ENCODE measurements around the gene DTHD1.
A peak's percentile ranks its signal among the peaks of the same experiment; 100 is the strongest.

The DTHD1 gene

DNA sequence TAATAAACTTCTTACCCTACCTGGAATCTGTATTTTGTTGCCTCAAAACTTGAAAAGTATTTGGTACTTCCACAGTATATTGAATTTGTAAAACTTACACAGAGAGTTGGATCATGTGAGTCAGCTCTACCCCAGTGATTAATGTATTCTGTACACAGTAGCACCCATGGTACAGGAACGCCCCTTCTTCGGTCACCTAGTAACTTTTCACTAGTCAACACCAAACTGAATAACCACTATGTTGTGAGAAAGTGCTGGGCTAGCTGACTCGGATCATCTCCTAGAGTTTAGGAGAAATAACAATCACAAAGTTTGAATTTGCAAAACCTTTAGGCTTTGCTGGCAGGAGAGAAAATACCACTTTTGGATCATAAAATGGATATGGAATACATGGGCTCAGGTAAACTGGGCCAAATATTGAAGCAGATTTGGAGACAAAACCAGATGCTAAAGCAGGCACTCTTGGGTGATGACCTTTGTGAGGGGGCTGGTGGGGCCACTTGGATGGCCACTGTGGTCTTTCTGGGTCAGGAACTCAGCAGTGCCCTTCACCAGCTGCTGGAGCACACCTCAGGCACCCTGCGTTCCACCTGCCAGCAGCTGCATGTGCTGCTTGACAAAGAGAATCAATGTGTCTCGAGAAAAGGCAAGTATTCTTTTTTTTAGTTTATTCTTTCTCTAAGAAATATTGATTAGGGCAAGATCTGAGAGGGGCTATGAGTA, at the start of gene DTHD1:
Gene DTHD1 (plus strand): TSS at position 233 of the 723 bp plus-strand sequence. CDS start 143 bp downstream, at position 376.
- DNase-seq (ENCODE audit: low spot score), result peak; percentile 68

DNA sequence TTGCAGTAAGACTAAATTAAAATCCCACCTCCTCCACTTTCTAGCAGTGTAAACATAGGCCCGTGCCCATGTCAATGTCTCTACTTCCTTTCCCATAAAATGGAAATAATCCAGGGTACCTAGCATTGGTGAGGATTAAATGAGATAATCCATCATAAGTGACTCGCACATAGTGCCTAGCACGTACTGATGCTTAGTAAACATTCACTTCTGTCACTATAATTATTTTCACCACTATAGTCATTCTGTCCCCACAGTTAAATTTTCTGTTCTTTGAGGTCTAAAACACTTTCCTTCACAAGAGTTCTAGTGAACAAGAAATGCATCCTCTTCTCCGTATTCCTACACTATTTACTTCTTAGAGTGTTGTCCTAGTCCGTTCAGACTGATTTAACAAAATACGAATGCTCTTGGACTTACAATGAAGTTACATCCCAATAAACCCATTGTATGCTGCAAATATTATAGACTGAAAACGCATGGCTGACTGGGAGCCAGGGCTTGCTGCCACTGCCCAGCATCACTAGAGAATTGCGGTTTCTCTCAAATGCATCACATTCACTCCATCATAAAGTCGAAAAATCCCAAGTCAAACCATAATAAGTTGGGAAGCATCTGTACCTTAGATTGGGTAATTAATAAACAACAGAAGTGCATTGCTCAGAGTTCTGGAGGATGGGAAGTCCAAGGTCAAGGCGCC, 47.7 kb upstream of the DTHD1 start:
- no peak for DNase-seq (ENCODE audit: low spot score)

DNA sequence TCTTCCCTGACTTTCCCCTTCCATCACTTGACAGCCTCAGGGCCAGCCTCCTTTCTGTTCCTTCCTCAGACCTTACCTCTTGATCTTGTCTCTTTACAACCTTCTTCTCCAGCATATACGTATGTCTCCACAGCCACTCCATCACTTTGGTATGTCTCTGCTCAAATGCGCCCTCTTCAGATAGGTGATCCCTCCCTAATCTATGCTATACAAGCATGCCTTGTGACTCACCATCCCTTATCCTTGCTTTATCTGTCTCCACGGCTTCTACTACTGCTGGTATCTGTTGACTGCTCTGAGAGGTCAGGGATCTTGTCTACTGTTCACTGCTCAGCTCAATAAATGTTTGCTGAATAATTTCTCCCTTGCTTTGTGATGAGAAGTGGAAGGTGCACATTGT, 46.1 kb upstream of the DTHD1 start:
- DNase-seq (ENCODE audit: low spot score), result peak; percentile 50

- DNase-seq (ENCODE audit: low spot score), result no peak
Observed at GRCh38 chr4:36236159-36236558, 45.3 kb upstream of the DTHD1 start.

DNA sequence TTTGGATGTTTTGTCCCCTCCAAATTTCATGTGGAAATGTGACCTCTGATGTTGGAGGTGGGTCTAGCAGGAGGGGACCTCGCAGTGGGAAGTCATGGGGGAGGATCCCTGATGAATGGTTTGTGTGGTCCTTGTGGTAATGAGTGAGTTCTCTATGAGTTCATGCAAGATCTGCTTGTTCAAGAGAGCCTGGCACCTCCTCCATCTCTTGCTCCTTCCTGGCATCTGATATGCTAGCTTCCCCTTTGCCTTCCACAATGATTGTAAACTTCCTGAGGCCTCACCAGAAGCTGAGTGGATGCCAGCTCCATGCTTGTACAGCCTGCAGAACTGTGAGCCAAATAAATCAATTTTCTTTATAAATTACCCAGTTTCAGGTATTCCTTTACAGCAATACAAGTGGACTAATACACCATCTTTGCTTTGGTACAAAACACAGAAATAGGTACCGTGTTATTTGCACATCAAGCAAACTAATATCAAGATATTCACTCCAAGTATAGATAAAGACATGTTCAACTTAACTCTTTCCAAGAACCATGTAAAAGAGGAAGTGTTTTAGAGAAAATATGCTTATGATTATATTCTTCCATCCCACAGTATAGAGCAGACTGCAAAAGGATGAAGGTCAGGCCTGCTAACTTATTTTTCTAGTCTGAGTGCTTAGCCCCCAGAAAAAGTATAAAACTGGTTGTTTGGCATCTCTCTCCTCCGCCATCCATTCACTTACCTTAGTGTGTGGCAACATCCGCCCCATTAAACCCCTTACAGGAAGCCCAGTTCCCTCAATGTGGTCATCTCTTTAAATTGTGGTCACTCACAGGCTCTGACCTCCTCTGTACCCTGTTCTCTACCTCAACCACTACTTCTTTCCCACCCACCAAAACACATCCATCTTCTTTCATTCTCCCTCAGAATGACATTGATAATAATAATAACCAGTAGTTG, 43.8 kb upstream of the DTHD1 start:
- DNase-seq (ENCODE audit: low spot score), result no peak

DNA sequence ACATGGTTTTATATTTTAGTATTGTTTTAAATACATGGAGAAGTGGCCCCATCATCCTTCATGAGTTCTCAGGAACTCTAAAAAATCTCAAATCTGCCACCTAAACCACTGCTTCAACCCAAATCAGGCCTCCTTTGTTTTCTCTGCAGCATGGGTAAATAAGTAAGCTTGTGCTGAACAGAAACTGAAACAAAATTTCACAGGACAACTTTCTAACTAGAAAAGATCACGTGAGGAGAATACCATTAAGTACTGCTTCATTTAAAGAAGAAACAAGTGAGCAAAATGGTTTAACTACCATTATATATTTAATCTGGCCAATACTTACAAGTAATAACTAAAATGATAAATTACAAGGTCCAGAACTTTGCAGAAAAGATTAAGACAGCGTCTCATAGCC, 39.6 kb upstream of the DTHD1 start:
- peak; percentile 48 for DNase-seq (ENCODE audit: low spot score)

- DNase-seq (ENCODE audit: low spot score), result no peak
Observed at GRCh38 chr4:36242629-36243354, 38.6 kb upstream of the DTHD1 start.

DNA sequence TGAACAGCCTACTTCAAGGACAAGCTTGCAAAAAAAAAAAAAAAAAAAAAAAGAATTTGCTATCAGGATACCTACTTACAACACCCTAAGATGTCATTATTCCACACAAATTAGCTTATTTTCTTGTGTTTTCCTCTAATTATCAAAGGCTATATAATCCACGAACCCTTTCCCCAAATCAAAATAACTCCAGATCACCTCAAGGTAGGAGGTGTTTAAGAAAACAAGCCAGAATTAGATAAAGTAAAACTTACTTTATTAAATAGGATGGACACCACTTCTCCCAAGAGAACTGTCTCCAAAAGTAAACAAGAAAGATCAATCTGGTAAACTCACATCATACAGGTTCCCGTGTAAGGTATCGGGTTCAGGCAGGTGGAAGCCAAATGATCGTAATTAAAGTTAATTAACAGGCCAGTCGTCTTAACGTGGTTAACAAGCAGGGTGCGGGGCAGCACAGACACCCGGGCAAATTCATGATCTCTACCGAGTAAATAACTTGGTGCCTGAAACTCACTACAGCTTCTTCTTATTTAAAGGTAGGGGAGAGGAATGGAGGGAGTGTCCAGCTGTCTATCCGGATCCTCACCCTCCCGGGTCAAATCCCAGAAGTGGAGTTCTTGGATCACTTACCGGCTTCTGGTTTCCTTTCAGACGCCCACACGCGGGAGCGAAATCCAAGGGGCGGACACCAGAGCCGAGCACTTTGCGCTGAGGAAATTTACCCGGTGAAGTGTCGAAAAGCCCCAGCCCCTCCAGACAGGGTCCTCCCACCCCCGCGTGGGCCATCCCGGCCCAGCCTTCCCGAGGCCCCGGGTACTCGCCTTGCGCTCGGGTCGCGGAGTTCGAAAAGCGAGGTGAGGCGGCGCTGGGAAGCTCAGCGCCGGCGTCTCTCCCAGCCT, 37.8 kb upstream of the DTHD1 start:
- peak; percentile 70 for DNase-seq (ENCODE audit: low spot score)

- DNase-seq (ENCODE audit: low spot score), result peak; percentile 88
Observed at GRCh38 chr4:36244257-36245082, 36.9 kb upstream of the DTHD1 start, which contains the start of gene ARAP2. TSS of gene ARAP2 (minus strand) at chr4:36244514. CDS start at chr4:36229486, 15,028 bp downstream.

DNA sequence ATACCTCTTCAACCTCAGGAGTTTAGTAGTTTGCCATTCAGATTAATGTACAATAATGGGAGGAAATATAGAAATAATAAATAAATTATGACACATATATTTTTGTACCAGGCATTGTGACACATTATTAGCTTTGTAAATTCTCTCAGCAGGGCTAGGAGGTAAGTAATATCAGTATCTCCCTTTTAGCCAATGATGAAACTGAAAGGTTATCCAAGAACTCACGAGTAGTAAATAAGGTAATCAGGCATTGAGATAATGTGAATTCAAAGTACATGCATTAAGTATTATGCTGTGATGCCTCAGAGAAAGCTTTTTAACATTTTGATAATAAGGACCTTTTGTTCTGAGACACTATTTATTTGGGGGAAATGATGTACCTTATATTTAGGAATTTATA, 31.8 kb upstream of the DTHD1 start:
- no peak for DNase-seq (ENCODE audit: low spot score)

GRCh38 chr4:36251983-36252382, 29.4 kb upstream of the DTHD1 start:
- DNase-seq (ENCODE audit: low spot score), result no peak

- no peak for DNase-seq (ENCODE audit: low spot score)
Observed at GRCh38 chr4:36254371-36254770, 27.0 kb upstream of the DTHD1 start.

DNA sequence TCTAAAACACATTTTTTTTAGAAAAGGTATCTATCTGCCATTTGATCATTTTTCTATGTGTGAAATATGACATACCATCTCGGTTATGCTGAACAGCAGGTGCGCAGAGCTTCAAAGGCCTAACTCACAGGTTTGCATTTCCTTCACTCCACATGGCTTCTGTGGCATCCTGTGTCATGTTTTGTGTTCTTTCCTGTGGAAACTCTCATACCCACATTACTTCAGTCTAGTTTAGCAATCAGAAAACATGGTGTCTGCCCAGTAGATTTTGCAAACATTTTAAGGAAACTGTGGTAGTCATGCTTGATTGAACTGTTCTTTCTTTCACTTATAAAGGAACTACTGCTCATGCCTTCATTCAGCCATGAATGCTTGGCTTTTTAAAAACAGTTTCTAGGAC, 25.8 kb upstream of the DTHD1 start:
- peak; percentile 30 for DNase-seq (ENCODE audit: low spot score)

DNA sequence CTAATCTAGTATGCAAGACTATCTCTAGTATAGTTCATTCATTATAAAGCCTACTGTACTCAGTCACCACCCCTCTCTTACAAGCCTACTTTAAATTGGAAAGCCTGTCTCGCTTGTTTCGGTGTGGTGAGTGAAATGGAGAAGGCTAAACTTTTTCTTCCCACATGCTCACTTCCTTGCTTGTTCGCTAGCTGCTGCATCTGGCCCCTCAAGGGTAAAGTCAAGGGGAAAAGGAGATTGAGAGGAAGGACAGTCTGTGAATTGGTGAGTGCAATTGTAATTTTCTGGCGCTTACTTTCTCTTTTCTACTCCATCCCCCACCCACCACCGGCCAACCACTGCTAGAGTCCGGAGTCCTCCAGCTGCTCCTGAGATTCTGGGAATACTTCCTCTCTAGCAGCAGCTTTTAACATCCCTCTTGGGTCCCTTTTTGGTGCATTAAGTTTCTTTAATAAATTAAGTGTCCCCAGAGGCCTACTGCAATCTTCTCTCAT, 25.0 kb upstream of the DTHD1 start:
- DNase-seq (ENCODE audit: low spot score), result no peak

DNA sequence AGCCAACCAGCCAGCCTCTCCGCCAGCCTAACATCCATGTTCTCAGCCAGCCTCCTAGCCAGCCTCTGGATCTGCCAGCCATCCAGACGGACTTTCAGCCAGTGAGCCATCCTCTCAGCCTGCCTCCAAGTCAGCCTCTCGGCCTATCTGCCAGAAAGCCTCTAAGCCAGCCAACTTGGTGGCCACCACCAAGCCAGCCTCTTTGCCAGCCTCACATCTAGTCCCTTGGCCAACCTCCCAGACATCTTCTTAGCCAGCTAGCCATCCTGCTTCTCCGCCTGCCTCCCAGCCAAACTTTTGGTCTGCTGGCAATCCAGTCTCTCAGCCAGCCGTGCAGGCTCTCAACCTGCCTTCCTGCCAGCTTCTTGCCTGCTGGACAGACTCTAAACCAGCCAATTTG, 20.7 kb upstream of the DTHD1 start:
- no peak for DNase-seq (ENCODE audit: low spot score)

DNA sequence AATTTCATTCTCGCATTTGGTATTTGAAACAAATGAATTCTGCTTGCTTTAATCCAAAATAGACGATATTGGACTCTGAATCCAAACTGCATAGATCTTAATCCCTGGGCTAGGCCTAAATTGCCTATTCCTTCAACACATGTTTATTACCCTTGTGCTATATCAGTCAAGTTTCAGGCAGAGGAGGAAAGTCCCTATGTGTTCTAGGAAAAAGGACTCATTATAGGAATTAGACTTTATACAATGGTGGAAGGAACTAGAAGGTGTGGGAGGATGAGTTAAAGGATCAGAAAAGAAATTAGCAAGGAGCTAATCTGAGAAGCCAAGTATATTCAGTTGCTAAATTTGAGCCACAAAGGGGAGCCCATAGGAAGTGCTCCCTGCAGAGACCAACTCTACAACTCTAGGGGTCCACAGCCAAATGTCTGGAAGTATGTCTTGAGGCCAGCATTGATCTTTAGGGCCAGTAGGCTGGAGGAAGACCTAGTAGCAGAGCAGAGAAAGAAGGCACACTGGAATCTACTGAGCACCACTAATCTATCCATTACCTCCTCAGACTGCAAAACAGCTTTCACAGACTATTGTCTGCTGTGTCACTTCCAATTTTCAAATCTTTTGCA, 17.1 kb upstream of the DTHD1 start:
- DNase-seq (ENCODE audit: low spot score), result no peak

DNA sequence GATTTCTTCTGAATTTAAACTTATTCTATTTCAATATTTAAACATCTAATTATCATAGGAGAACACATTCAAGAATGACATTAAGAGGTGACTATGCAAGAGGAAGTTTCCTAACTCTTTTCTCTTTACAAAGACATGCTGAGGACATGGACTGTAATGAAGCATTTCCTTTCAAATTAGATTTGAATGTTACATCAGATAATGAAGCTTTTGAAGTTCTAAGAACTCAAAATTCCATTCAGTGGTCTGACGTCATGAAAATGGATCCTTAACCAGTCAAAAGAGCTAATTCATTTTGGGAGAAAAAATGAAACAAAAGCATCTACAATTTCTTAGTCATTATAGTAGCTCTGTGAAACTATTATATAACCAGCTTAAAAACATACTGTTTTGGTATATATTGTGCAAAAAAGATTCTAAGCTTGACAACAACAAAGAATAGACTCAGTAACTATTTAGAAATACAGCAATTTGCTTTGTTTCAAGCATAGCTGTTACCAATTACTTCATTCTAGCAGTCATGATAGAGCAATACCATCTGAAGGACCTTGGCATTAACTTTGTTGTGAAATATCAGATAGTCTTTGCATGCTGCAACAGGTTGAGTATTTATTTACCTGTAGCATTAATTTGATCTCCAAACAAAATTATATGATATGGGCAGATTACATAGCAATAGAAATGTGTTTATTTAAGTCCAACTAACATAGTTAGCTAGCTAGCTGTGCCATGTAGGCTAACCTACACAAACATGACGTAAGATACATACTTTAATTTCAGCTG, 13.7 kb upstream of the DTHD1 start:
- DNase-seq (ENCODE audit: low spot score), result no peak

DNA sequence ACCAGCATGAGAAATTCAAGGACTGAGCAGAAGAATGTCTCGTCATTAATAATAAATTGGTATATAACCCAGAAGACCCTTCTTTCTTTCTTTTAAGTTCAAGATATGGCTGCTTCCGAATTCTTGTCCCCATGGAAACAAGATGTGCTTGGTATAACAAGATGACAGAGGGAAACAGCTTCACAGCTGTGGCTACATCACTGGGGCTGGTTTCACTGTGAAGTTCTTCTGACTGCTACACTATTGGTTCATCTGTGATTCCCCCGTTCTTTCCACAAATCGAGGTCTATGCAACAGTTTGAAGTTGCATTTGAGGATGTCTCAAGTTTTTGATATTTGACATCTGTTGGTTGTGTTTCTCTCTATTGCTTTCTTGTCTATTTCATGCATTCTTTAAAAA, 12.3 kb upstream of the DTHD1 start:
- no peak for DNase-seq (ENCODE audit: low spot score)
